K562 (cell line): ENCODE results near the gene ALCAM. TPM values are rescaled to one million over a fixed set of nuclear protein-coding genes. Genes with fewer than 3 reads are reported as not detected.

Source experiments
- ATAC-seq: fragments of 200-7000 bp; cut with Tn5 transposase; 3 replicates; pipeline ENCODE4 v1.9.1; 2020; ENCODE audit warnings: moderate library complexity
- BruUV-seq: library from RNA; stranded (reverse); fragments of 400-500 nt; replicated peaks from 2 replicates; lab custom pipeline; 2021; lab: Mats Ljungman, UMichigan
- CTCF ChIA-PET: fragments of 300-600 bp; formaldehyde crosslinking; extraction: SDS; loops from one replicate; lab custom pipeline; 2021; ENCODE audit warnings: low intra/inter-chr PET ratio; lab: Yijun Ruan, JAX
- POLR2A ChIA-PET: fragments of 300-600, 350-650 bp; sonication (Branson Sonifier 250); formaldehyde crosslinking; extraction: SDS; loops from one replicate; lab custom pipeline; 2021; ENCODE audit warnings: antibody characterized with exemption, inconsistent platforms; lab: Yijun Ruan, JAX
- DNase-seq, 4 experiments: peaks; one replicate each; pipeline versions ENCODE4 v3.0.0 to v3.0.0-alpha.2; 2011 to 2018; ENCODE audit warnings: low spot score in 3 of 4, mixed read lengths in 3 of 4; ENCODE audit errors: extremely low read depth in 1 of 4
- FAIRE-seq: peaks from 2 replicates; lab custom pipeline; 2011; peaks lifted over from hg19 to GRCh38; lab: Jason Lieb, UNC
- H2AFZ ChIP-seq: 2 replicates; pipeline ENCODE4 v1.6.0; 2011; ENCODE audit warnings: low read depth, low read length, control low read depth, inconsistent platforms
- H3K27ac ChIP-seq: fragments of 200-600 bp; 3 replicates; pipeline ENCODE4 v1.8.0; 2011; ENCODE audit warnings: low read depth, mild to moderate bottlenecking, control low read depth, inconsistent platforms, low read length, moderate library complexity, mixed read lengths; ENCODE audit errors: extremely low read depth
- H3K27me3 ChIP-seq, 2 experiments: fragments of 300-600 bp in 1 of 2; 2 replicates in 1 of 2; 3 replicates in 1 of 2; pipeline versions ENCODE4 v1.6.0 to v1.8.0; 2011; ENCODE audit warnings: inconsistent platforms in 2 of 2, low read length in 2 of 2, mild to moderate bottlenecking in 1 of 2, mixed read lengths in 1 of 2, moderate library complexity in 1 of 2; ENCODE audit not compliant: control insufficient read depth in 2 of 2, insufficient read depth in 2 of 2
- H3K36me3 ChIP-seq: fragments of 300-600 bp; 3 replicates; pipeline ENCODE4 v1.8.0; 2011; ENCODE audit warnings: mild to moderate bottlenecking, low read length, inconsistent platforms; ENCODE audit not compliant: control insufficient read depth, insufficient read depth
- H3K4me1 ChIP-seq, 2 experiments: fragments of 200-600 bp in 1 of 2; replicated peaks in 1 of 2; 2 replicates in 1 of 2; 3 replicates in 1 of 2; pipeline versions ENCODE4 v1.5.1 to v1.8.0; 2011; ENCODE audit warnings: inconsistent platforms in 2 of 2, low read length in 2 of 2, mild to moderate bottlenecking in 1 of 2, mixed read lengths in 1 of 2, moderate library complexity in 1 of 2; ENCODE audit not compliant: control insufficient read depth in 2 of 2, insufficient read depth in 2 of 2
- H3K4me2 ChIP-seq: 2 replicates; pipeline ENCODE4 v1.6.1; 2011; ENCODE audit warnings: low read length, control low read depth, inconsistent platforms, mixed read lengths; ENCODE audit not compliant: insufficient read depth
- H3K4me3 ChIP-seq: fragments of 200-600 bp; sonication (generic), shearing (Covaris generic); 2 replicates; pipeline ENCODE4 v1.5.1; 2016; ENCODE audit warnings: control low read depth, inconsistent platforms
- H3K79me2 ChIP-seq: fragments of 200-600 bp; 3 replicates; pipeline ENCODE4 v1.8.0; 2011; ENCODE audit warnings: low read length, inconsistent platforms; ENCODE audit not compliant: control insufficient read depth, insufficient read depth
- H3K9ac ChIP-seq, 2 experiments: 2 replicates each; pipeline versions ENCODE4 v1.6.0 to v1.6.1; 2011; ENCODE audit warnings: low read depth in 2 of 2, low read length in 2 of 2, control low read depth in 1 of 2, inconsistent platforms in 1 of 2, mild to moderate bottlenecking in 1 of 2, mixed read lengths in 1 of 2; ENCODE audit not compliant: insufficient read depth in 1 of 2
- H3K9me1 ChIP-seq: one replicate; pipeline ENCODE4 v1.6.0; 2011; ENCODE audit warnings: inconsistent platforms, mild to moderate bottlenecking, low read length, moderate library complexity; ENCODE audit not compliant: control insufficient read depth, insufficient read depth
- H3K9me3 ChIP-seq: replicated peaks from 2 replicates; pipeline ENCODE4 v1.5.1; 2011; ENCODE audit warnings: low read depth, low read length, inconsistent platforms; ENCODE audit not compliant: control insufficient read depth, insufficient read depth
- H4K20me1 ChIP-seq: replicated peaks from 2 replicates; pipeline ENCODE4 v1.6.1; 2011; ENCODE audit warnings: low read length, inconsistent platforms, mixed read lengths; ENCODE audit not compliant: control insufficient read depth, insufficient read depth
- GABPB2 ChIP-seq: fragments of 250-450 bp; sonication (Bioruptor Pico); conservative IDR thresholded peaks from 2 replicates; pipeline ENCODE4 v1.5.1; 2021; ENCODE audit warnings: mild to moderate bottlenecking
- LEF1 ChIP-seq: fragments of 450-650 bp; IDR thresholded peaks from 2 replicates; pipeline ENCODE4 v1.6.1; 2016; ENCODE audit warnings: mild to moderate bottlenecking
- NCOA4 ChIP-seq: fragments of 450-650 bp; IDR thresholded peaks from 2 replicates; pipeline ENCODE4 v1.6.1; 2018; ENCODE audit warnings: mild to moderate bottlenecking; ENCODE audit not compliant: partially characterized antibody
- POLR2AphosphoS2 ChIP-seq: IDR thresholded peaks from 2 replicates; pipeline ENCODE4 v1.6.1; 2012; ENCODE audit warnings: low read length, improper control_type of control experiment
- PTBP1 ChIP-seq: fragments of 200-400 bp; formaldehyde crosslinking; IDR thresholded peaks from 2 replicates; pipeline ENCODE4 v1.6.1; 2017; ENCODE audit warnings: low read depth, low read length
- SIN3A ChIP-seq, 2 experiments: fragments of 150-350 bp in 1 of 2; IDR thresholded peaks; 2 replicates each; pipeline ENCODE4 v1.6.1; 2011 to 2016; ENCODE audit warnings: borderline replicate concordance in 2 of 2, low read depth in 2 of 2, low read length in 2 of 2, mild to moderate bottlenecking in 2 of 2, moderate library complexity in 2 of 2; ENCODE audit not compliant: control insufficient read depth in 1 of 2
- STAG1 ChIP-seq: sonication (generic); formaldehyde crosslinking; IDR thresholded peaks from 2 replicates; pipeline ENCODE4 v1.5.0; 2020; ENCODE audit warnings: missing genetic modification reagents, borderline replicate concordance
- TAF1 ChIP-seq: IDR thresholded peaks from 2 replicates; pipeline ENCODE4 v1.6.1; 2011; ENCODE audit warnings: mild to moderate bottlenecking, low read length, moderate library complexity; ENCODE audit not compliant: insufficient read depth, control insufficient read depth, severe bottlenecking; ENCODE audit errors: extremely low read depth
- TCF7L2 ChIP-seq: fragments of 150-350 bp; IDR thresholded peaks from 2 replicates; pipeline ENCODE4 v1.6.1; 2016; ENCODE audit warnings: low read depth, mild to moderate bottlenecking, low read length, moderate library complexity
- ZBED1 ChIP-seq: IDR thresholded peaks from 2 replicates; pipeline ENCODE4 v1.6.1; 2014
- WGBS: fragments of 100-300 bp; shearing (Covaris generic); methylation state at CpG from one replicate; pipeline ENCODE4 v1.1.6; 2016; ENCODE audit warnings: low coverage, mixed read lengths; ENCODE audit not compliant: insufficient coverage; ENCODE audit errors: missing lambda C conversion rate; 5-methylcytosine and 5-hydroxymethylcytosine counted together
- in situ Hi-C: fragments of 300-500 bp; cut with MboI; formaldehyde crosslinking; loops from 4 replicates; pipeline ENCODE4 v1.15.0; 2018; ENCODE audit warnings: inconsistent platforms, mixed read lengths
- intact Hi-C: fragments of 100-400 bp; cut with micrococcal nuclease; formaldehyde crosslinking; loops from 2 replicates; pipeline ENCODE4 v1.14.2; 2022
- polyA plus RNA-seq, 8 experiments: library from polyadenylated mRNA; depleted of rRNA in 4 of 8; stranded (reverse) in 5 of 8; unstranded in 3 of 8; fragments of >200 nt; fragmentation: Nextera tagmentation in 2 of 8; fragmentation: Illumina TruSeq in 1 of 8; extraction: Ambion mirVana in 2 of 8; extraction: Trizol in 1 of 8; gene quantifications; 2 replicates each; pipeline versions ENCODE4 v1.2.1 to v1.2.3, GENCODE V29; 2011 to 2014; ENCODE audit warnings: inconsistent platforms in 1 of 8, missing spikeins in 1 of 8
- total RNA-seq, 7 experiments: library from RNA; depleted of rRNA in 6 of 7; stranded (reverse); fragments of >200 nt in 6 of 7; fragmentation: Illumina TruSeq in 2 of 7; extraction: Trizol in 2 of 7; gene quantifications; 2 replicates each; pipeline versions ENCODE4 v1.2.1 to v1.2.3, GENCODE V29; 2011 to 2021; ENCODE audit warnings: low replicate concordance in 1 of 7
- TF ChIP-seq, protein P1 (sequence below): IDR thresholded peaks from 2 replicates; pipeline ENCODE4 v1.6.1; 2014; ENCODE audit warnings: antibody characterized with exemption
- TF ChIP-seq, protein P2 (sequence below), 2 experiments: fragments of 150-350 bp in 1 of 2; IDR thresholded peaks; 2 replicates each; pipeline ENCODE4 v1.6.1; 2012 to 2016; ENCODE audit warnings: low read depth in 2 of 2, low read length in 2 of 2, mild to moderate bottlenecking in 1 of 2, moderate library complexity in 1 of 2
- TF ChIP-seq, protein P3 (sequence below), 2 experiments: fragments of 450-650 bp in 1 of 2; sonication (generic) in 1 of 2; formaldehyde crosslinking in 1 of 2; IDR thresholded peaks in 1 of 2; conservative IDR thresholded peaks in 1 of 2; 2 replicates each; pipeline versions ENCODE4 v1.6.1 to v1.8.1; 2016 to 2023; ENCODE audit warnings: mild to moderate bottlenecking in 2 of 2, moderate library complexity in 2 of 2, inconsistent platforms in 1 of 2, missing genetic modification reagents in 1 of 2
- TF ChIP-seq, protein P4 (sequence below): sonication (generic); formaldehyde crosslinking; IDR thresholded peaks from 2 replicates; pipeline ENCODE4 v1.8.1; 2022; ENCODE audit warnings: missing genetic modification reagents

Gene ALCAM
- total and polyA plus RNA-seq, 9 of the 15 experiments (the other 6 are each of a cell fraction or from before 2014, with no cell fraction given) = 0.03 to 0.98 (median 0.14) TPM; not detected in 1

DNA sequence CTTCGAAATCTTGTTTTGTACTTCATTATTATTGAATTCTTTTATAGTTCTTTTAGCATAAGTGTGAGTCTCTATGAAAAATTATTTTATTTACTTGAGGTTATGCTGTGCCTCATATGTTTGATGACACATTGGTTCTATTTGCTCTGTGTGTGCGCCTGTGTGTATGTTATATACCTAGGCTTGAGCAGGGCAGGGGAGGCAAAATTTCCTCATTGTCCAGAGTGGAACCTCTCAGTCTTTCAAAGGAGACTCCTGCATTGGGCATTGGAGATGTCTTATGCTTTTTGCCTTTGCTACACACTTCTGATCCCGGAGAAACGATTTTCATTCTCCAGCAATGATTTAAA is 58.4 kb downstream of the ALCAM start:
- Histone ChIP-seq H3K4me3 (no peak overlapping the region), H2AFZ (no peak overlapping the region), H3K79me2 (no peaks in the 10 kb centered on the region)
- POLR2A ChIA-PET = no interaction called here
- no peak for ATAC-seq
- TF ChIP-seq LEF1 (no peak), TAF1 (no peak), POLR2AphosphoS2 (no peak), ZBED1 (no peak), NCOA4 (no peak), SIN3A (IDR thresholded peaks at IDR 0.05; ENCODE audit: borderline replicate concordance in 2 of 2, control insufficient read depth in 1 of 2, low read depth in 2 of 2, low read length in 2 of 2) (no peak), GABPB2 (CRISPR knock-in tag) (no peak), PTBP1 (no peak), STAG1 (CRISPR knock-in tag) (no peak), TCF7L2 (no peak)
- TF ChIP-seq, protein P1, sequence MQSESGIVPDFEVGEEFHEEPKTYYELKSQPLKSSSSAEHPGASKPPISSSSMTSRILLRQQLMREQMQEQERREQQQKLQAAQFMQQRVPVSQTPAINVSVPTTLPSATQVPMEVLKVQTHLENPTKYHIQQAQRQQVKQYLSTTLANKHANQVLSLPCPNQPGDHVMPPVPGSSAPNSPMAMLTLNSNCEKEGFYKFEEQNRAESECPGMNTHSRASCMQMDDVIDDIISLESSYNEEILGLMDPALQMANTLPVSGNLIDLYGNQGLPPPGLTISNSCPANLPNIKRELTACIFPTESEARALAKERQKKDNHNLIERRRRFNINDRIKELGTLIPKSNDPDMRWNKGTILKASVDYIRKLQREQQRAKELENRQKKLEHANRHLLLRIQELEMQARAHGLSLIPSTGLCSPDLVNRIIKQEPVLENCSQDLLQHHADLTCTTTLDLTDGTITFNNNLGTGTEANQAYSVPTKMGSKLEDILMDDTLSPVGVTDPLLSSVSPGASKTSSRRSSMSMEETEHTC = no peak
- TF ChIP-seq, protein P2, sequence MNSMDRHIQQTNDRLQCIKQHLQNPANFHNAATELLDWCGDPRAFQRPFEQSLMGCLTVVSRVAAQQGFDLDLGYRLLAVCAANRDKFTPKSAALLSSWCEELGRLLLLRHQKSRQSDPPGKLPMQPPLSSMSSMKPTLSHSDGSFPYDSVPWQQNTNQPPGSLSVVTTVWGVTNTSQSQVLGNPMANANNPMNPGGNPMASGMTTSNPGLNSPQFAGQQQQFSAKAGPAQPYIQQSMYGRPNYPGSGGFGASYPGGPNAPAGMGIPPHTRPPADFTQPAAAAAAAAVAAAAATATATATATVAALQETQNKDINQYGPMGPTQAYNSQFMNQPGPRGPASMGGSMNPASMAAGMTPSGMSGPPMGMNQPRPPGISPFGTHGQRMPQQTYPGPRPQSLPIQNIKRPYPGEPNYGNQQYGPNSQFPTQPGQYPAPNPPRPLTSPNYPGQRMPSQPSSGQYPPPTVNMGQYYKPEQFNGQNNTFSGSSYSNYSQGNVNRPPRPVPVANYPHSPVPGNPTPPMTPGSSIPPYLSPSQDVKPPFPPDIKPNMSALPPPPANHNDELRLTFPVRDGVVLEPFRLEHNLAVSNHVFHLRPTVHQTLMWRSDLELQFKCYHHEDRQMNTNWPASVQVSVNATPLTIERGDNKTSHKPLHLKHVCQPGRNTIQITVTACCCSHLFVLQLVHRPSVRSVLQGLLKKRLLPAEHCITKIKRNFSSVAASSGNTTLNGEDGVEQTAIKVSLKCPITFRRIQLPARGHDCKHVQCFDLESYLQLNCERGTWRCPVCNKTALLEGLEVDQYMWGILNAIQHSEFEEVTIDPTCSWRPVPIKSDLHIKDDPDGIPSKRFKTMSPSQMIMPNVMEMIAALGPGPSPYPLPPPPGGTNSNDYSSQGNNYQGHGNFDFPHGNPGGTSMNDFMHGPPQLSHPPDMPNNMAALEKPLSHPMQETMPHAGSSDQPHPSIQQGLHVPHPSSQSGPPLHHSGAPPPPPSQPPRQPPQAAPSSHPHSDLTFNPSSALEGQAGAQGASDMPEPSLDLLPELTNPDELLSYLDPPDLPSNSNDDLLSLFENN (IDR thresholded peaks at IDR 0.05; ENCODE audit: low read depth in 2 of 2, low read length in 2 of 2) = no peak
- TF ChIP-seq, protein P3, sequence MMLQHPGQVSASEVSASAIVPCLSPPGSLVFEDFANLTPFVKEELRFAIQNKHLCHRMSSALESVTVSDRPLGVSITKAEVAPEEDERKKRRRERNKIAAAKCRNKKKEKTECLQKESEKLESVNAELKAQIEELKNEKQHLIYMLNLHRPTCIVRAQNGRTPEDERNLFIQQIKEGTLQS (IDR thresholded peaks at IDR 0.05) = no peak
- TF ChIP-seq, protein P3 (CRISPR knock-in tag; conservative IDR thresholded peaks at IDR 0.05) = no peak
- TF ChIP-seq, protein P4, sequence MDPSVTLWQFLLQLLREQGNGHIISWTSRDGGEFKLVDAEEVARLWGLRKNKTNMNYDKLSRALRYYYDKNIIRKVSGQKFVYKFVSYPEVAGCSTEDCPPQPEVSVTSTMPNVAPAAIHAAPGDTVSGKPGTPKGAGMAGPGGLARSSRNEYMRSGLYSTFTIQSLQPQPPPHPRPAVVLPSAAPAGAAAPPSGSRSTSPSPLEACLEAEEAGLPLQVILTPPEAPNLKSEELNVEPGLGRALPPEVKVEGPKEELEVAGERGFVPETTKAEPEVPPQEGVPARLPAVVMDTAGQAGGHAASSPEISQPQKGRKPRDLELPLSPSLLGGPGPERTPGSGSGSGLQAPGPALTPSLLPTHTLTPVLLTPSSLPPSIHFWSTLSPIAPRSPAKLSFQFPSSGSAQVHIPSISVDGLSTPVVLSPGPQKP (CRISPR knock-in tag) = no peak
- TF ChIP-seq, all 486 proteins: peak for 0
- FAIRE-seq (no peak), DNase-seq (no peak)
- H3K27me3 ChIP-seq = no peaks in the 10 kb centered on the region
- no peak overlapping the region for H3K9ac ChIP-seq
- H3K9me3 ChIP-seq = no peaks in the 10 kb centered on the region
- H3K9me1 ChIP-seq = no peaks in the 10 kb centered on the region
- H3K4me2 ChIP-seq = no peak overlapping the region
- H3K27ac ChIP-seq = no peak overlapping the region
- intact Hi-C loops (no loop called here), in situ Hi-C loops (no loop called here)
- no peaks in the 10 kb centered on the region for H3K36me3 ChIP-seq
- 0% methylated on average over 4 of the region's 4 CpGs for WGBS
- no peaks in the 10 kb centered on the region for H4K20me1 ChIP-seq
- no TSS peak for BruUV-seq
- CTCF ChIA-PET = no interaction called here
- no peaks in the 10 kb centered on the region for H3K4me1 ChIP-seq
